Measurements from ENCODE around the gene ERC1.

The ERC1 gene

GRCh38 chr12:1003600-1004271 lies 12.7 kb downstream of the ERC1 start:
- TF ChIP-seq GABPA (IDR thresholded peaks at IDR 0.05; ENCODE audit: low read depth) (no peak), SPI1 (IDR thresholded peaks at IDR 0.05; ENCODE audit: borderline replicate concordance, low read depth) (no peak), REST (IDR thresholded peaks at IDR 0.05; ENCODE audit: insufficient replicate concordance, low read depth) (no peak), POLR2AphosphoS5 (IDR thresholded peaks at IDR 0.05; ENCODE audit: low read depth) (no peak), CTCF (IDR thresholded peaks at IDR 0.05; ENCODE audit: insufficient read depth, low read length) (no peak)
- DNase-seq (ENCODE audit: low read depth in 1 of 2, low spot score in 1 of 2) = no peak
- H3K27ac ChIP-seq (replicated peaks) = no peak overlapping the region
- H3K4me3 ChIP-seq (replicated peaks; ENCODE audit: insufficient read depth, low read length) = no peak overlapping the region
- no peaks in the 10 kb centered on the region for H3K27me3 ChIP-seq (ENCODE audit: insufficient read depth, poor library complexity, severe bottlenecking)

DNA sequence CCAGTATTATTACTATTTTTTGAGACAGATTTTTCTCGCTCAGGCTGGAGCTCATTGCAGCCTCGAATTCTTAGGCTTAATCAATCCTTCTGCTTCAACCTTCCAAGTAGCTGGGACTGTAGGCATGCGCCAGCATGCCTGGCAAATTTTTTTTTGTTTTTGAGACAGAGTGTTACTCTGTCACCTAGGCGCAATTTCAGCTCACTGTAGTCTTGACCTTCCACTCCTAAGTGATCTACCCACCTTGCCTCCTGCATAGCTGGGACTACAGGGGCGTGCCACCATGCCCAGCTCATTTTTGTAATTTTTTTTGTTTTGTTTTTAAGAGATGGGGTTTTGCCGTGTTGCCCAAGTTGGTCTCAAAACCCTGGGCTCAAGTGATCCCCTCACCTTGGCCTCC lies 15.2 kb downstream of the ERC1 start:
- no peak for DNase-seq (ENCODE audit: low read depth in 1 of 2, low spot score in 1 of 2)
- no peak overlapping the region for H3K27ac ChIP-seq (replicated peaks)
- no peak for TF ChIP-seq REST (IDR thresholded peaks at IDR 0.05; ENCODE audit: insufficient replicate concordance, low read depth)
- no peak for TF ChIP-seq SPI1 (IDR thresholded peaks at IDR 0.05; ENCODE audit: borderline replicate concordance, low read depth)
- no peak for TF ChIP-seq POLR2AphosphoS5 (IDR thresholded peaks at IDR 0.05; ENCODE audit: low read depth)
- TF ChIP-seq GABPA (IDR thresholded peaks at IDR 0.05; ENCODE audit: low read depth) = no peak
- no peak overlapping the region for H3K4me3 ChIP-seq (replicated peaks; ENCODE audit: insufficient read depth, low read length)
- no peaks in the 10 kb centered on the region for H3K27me3 ChIP-seq (ENCODE audit: insufficient read depth, poor library complexity, severe bottlenecking)

- DNase-seq (ENCODE audit: low read depth in 1 of 2, low spot score in 1 of 2) = no peak
- Histone ChIP-seq H3K27me3 (ENCODE audit: insufficient read depth, poor library complexity, severe bottlenecking) (no peaks in the 10 kb centered on the region), H3K4me3 (replicated peaks; ENCODE audit: insufficient read depth, low read length) (no peak overlapping the region), H3K27ac (replicated peaks) (no peak overlapping the region)
- TF ChIP-seq POLR2AphosphoS5 (IDR thresholded peaks at IDR 0.05; ENCODE audit: low read depth) = no peak
- no peak for TF ChIP-seq CTCF (IDR thresholded peaks at IDR 0.05; ENCODE audit: insufficient read depth, low read length)
- TF ChIP-seq GABPA (IDR thresholded peaks at IDR 0.05; ENCODE audit: low read depth) = no peak
- TF ChIP-seq REST (IDR thresholded peaks at IDR 0.05; ENCODE audit: insufficient replicate concordance, low read depth) = no peak
- no peak for TF ChIP-seq SPI1 (IDR thresholded peaks at IDR 0.05; ENCODE audit: borderline replicate concordance, low read depth)
Measured at GRCh38 chr12:1007276-1007675, 16.3 kb downstream of the ERC1 start.
